ENCODE results near the gene PSAP. TPM values are rescaled to one million over a fixed set of nuclear protein-coding genes. Genes with fewer than 3 reads are reported as not detected.
A peak's percentile ranks its signal among the peaks of the same experiment; 100 is the strongest.

PSAP gene
- total RNA-seq, 1 experiment from 2014 or later = 336 TPM

DNA sequence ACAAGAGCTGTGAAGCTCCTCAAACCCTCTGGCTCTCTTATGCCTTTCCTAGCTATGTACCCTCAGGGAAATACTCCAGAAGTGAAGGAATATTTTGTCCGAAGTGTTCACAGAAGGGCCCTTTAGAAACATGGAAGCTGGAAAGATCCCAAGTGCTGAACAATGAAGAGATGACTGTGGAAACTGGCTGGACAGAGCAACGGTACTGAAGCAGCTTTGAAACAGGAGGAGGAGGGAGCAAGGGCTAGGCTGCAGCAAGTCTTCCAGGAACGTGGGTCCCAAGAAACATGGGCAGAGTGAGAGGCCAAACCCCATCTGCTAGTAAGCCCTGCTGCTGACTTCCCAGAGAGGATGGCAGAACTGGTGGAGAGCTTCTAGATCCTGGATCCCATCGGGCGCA, 3.0 kb upstream of the PSAP start:
- Histone ChIP-seq H3K9ac (ENCODE audit: extremely low read depth, insufficient read length, low read length) (no peak overlapping the region), H4K5ac (ENCODE audit: insufficient read length, low read depth, low read length) (no peak overlapping the region), H3K4me1 (ENCODE audit: insufficient read depth, low read length) (no peaks in the 10 kb centered on the region), H2BK20ac (ENCODE audit: low read depth, low read length, poor library complexity, severe bottlenecking) (no peak overlapping the region), H3K56ac (ENCODE audit: insufficient read length, low read depth, low read length) (no peak overlapping the region), H3T11ph (ENCODE audit: low read length) (no peak overlapping the region), H3K23ac (ENCODE audit: insufficient read length, low read depth, low read length) (no peak overlapping the region), H3K14ac (ENCODE audit: insufficient read depth, low read length) (no peak overlapping the region), H3K9me3 (ENCODE audit: control insufficient read depth, low read depth, low read length) (no peaks in the 10 kb centered on the region), H4K8ac (replicated peaks; ENCODE audit: insufficient read length, low read depth, low read length) (no peak overlapping the region), H3K27ac (ENCODE audit: insufficient read length, low read depth, low read length) (no peak overlapping the region), H4K91ac (ENCODE audit: insufficient read length, low read depth, low read length) (no peak overlapping the region), H2AK5ac (ENCODE audit: insufficient read length, low read length) (no peak overlapping the region), H2BK12ac (ENCODE audit: insufficient read length, low read depth, low read length) (no peak overlapping the region), H2AFZ (ENCODE audit: low read length) (no peak overlapping the region), H2BK15ac (ENCODE audit: low read depth, low read length) (no peak overlapping the region), H3K4me2 (ENCODE audit: insufficient read depth, insufficient read length, low read length) (no peak overlapping the region), H2BK5ac (ENCODE audit: insufficient read length, low read length) (no peak overlapping the region), H3K4ac (ENCODE audit: low read depth, low read length) (no peak overlapping the region), H4K20me1 (ENCODE audit: control insufficient read depth, insufficient read depth, insufficient read length) (no peaks in the 10 kb centered on the region), H2BK120ac (ENCODE audit: low read depth, low read length, poor library complexity, severe bottlenecking) (no peak overlapping the region), H3K79me2 (ENCODE audit: insufficient read depth, low read length) (peaks cover 11% of the 10 kb centered on the region; the same call in 1 of the 2 replicates), H3K79me1 (ENCODE audit: insufficient read depth, low read depth, low read length, poor library complexity, severe bottlenecking) (no peaks in the 10 kb centered on the region), H3K23me2 (ENCODE audit: insufficient read length, low read depth, low read length, poor library complexity, severe bottlenecking) (no peaks in the 10 kb centered on the region), H3K27me3 (ENCODE audit: insufficient read depth, low read length) (no peaks in the 10 kb centered on the region), H3K18ac (ENCODE audit: insufficient read length, low read depth, low read length) (no peak overlapping the region)
- TF ChIP-seq, protein P1, sequence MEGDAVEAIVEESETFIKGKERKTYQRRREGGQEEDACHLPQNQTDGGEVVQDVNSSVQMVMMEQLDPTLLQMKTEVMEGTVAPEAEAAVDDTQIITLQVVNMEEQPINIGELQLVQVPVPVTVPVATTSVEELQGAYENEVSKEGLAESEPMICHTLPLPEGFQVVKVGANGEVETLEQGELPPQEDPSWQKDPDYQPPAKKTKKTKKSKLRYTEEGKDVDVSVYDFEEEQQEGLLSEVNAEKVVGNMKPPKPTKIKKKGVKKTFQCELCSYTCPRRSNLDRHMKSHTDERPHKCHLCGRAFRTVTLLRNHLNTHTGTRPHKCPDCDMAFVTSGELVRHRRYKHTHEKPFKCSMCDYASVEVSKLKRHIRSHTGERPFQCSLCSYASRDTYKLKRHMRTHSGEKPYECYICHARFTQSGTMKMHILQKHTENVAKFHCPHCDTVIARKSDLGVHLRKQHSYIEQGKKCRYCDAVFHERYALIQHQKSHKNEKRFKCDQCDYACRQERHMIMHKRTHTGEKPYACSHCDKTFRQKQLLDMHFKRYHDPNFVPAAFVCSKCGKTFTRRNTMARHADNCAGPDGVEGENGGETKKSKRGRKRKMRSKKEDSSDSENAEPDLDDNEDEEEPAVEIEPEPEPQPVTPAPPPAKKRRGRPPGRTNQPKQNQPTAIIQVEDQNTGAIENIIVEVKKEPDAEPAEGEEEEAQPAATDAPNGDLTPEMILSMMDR (conservative IDR thresholded peaks at IDR 0.05) = no peak
- no peak overlapping the region for H3K4me3 Mint-ChIP-seq
- H3K27me3 Mint-ChIP-seq (ENCODE audit: low read depth) = no peaks in the 10 kb centered on the region
- peaks cover 0 to 8% (median 0%) of the 10 kb centered on the region in 3 experiments; a peak in 2 of 7 replicates for H3K36me3 Mint-ChIP-seq (ENCODE audit: insufficient read depth in 1 of 3, low read depth in 3 of 3)
- peaks cover 9 to 20% of the 10 kb centered on the region in 2 experiments for H3K4me1 Mint-ChIP-seq
- H3K27ac Mint-ChIP-seq = peak overlapping the region in 1 of 3 experiments; percentile 12; a peak in 1 of 7 replicates
- WGBS (ENCODE audit: extremely low coverage, insufficient read length, low lambda C conversion rate) = no CpG with 5 or more reads among the region's 5 CpGs
- no peaks in the 10 kb centered on the region; a peak in 1 of 5 replicates for H3K9me3 Mint-ChIP-seq
- DNase-seq = no peak

Measured in H9 (cell line).